Neural cell (in vitro differentiated cells): ENCODE data around the gene YWHAB. TPM values are rescaled to one million over a fixed set of nuclear protein-coding genes. Genes with fewer than 3 reads are reported as not detected.
"Not testable (repeated sequence)": the region's sequence is repeated elsewhere in the genome, so short reads cannot be mapped to it uniquely, and the experiment has no call there.

Experiments
- H2AFZ ChIP-seq: fragments of 200-600, 300-800 bp; sonication (generic), shearing (Covaris generic); 2 replicates; pipeline ENCODE4 v1.6.0; 2014; ENCODE audit warnings: low read depth, mild to moderate bottlenecking, antibody characterized with exemption, low read length, moderate library complexity
- H3F3A ChIP-seq: fragments of 200-600 bp; shearing (Covaris generic); 2 replicates; pipeline ENCODE4 v1.6.1; 2016; ENCODE audit warnings: mild to moderate bottlenecking, moderate library complexity, mixed read lengths, antibody characterized with exemption, low read length; ENCODE audit not compliant: insufficient read depth, poor library complexity, severe bottlenecking
- H3K27ac ChIP-seq: fragments of 200-600, 300-800 bp; sonication (generic), shearing (Covaris generic); 2 replicates; pipeline ENCODE4 v1.5.1; 2014; ENCODE audit warnings: mild to moderate bottlenecking, low read length, moderate library complexity
- H3K27me3 ChIP-seq: fragments of 300-800, 200-600 bp; sonication (generic), shearing (Covaris generic); 2 replicates; pipeline ENCODE4 v1.6.0; 2014; ENCODE audit warnings: mild to moderate bottlenecking, low read depth, low read length, moderate library complexity; ENCODE audit not compliant: insufficient read depth
- H3K36me3 ChIP-seq: fragments of 300-800, 200-600 bp; sonication (generic), shearing (Covaris generic); 2 replicates; pipeline ENCODE4 v1.5.1; 2014; ENCODE audit warnings: mild to moderate bottlenecking, antibody characterized with exemption, low read length, moderate library complexity; ENCODE audit not compliant: insufficient read depth
- H3K4me2 ChIP-seq: fragments of 300-800, 200-600 bp; sonication (generic), shearing (Covaris generic); 2 replicates; pipeline ENCODE4 v1.6.0; 2014; ENCODE audit warnings: mild to moderate bottlenecking, low read length
- H3K4me3 ChIP-seq: fragments of 300-800, 200-600 bp; sonication (generic), shearing (Covaris generic); 2 replicates; pipeline ENCODE4 v1.5.1; 2014; ENCODE audit warnings: mild to moderate bottlenecking, low read length, moderate library complexity
- H3K79me2 ChIP-seq: fragments of 200-600 bp; shearing (Covaris generic); replicated peaks from 2 replicates; pipeline ENCODE4 v1.6.0; 2014; ENCODE audit warnings: mild to moderate bottlenecking, low read length, moderate library complexity; ENCODE audit not compliant: insufficient read depth
- H3K9ac ChIP-seq: fragments of 300-800, 200-600 bp; sonication (generic), shearing (Covaris generic); 2 replicates; pipeline ENCODE4 v1.6.1; 2016; ENCODE audit warnings: mild to moderate bottlenecking, low read length, mixed read lengths
- H3K9me2 ChIP-seq: fragments of 200-600 bp; shearing (Covaris generic); 2 replicates; pipeline ENCODE4 v1.6.1; 2016; ENCODE audit warnings: mild to moderate bottlenecking, low read length, mixed read lengths; ENCODE audit not compliant: insufficient read depth
- H3K9me3 ChIP-seq: fragments of 200-600, 300-800 bp; sonication (generic), shearing (Covaris generic); 2 replicates; pipeline ENCODE4 v1.6.1; 2016; ENCODE audit warnings: mild to moderate bottlenecking, mixed run types, low read length, moderate library complexity, mixed read lengths
- H4K20me1 ChIP-seq: fragments of 200-600 bp; shearing (Covaris generic); 2 replicates; pipeline ENCODE4 v1.6.1; 2016; ENCODE audit warnings: mild to moderate bottlenecking, mixed run types; ENCODE audit not compliant: insufficient read depth
- CTCF ChIP-seq: fragments of 450-650 bp; IDR thresholded peaks from 2 replicates; pipeline ENCODE4 v1.5.1; 2014; ENCODE audit warnings: antibody characterized with exemption, mild to moderate bottlenecking, moderate library complexity; ENCODE audit not compliant: poor library complexity, severe bottlenecking
- EP300 ChIP-seq: fragments of 450-650 bp; conservative IDR thresholded peaks from 2 replicates; pipeline ENCODE4 v1.6.1; 2014; ENCODE audit warnings: antibody characterized with exemption, mild to moderate bottlenecking, moderate library complexity; ENCODE audit not compliant: poor library complexity, severe bottlenecking
- EZH2 ChIP-seq: fragments of 200-600, 300-800 bp; shearing (Covaris generic), sonication (generic); IDR thresholded peaks from 2 replicates; pipeline ENCODE4 v1.6.1; 2014; ENCODE audit warnings: antibody characterized with exemption, low read length, borderline replicate concordance, mild to moderate bottlenecking; ENCODE audit not compliant: insufficient read depth, poor library complexity, severe bottlenecking
- MXI1 ChIP-seq: fragments of 450-650 bp; conservative IDR thresholded peaks from 2 replicates; pipeline ENCODE4 v1.6.1; 2014; ENCODE audit warnings: antibody characterized with exemption, mild to moderate bottlenecking; ENCODE audit not compliant: poor library complexity, severe bottlenecking
- POLR2AphosphoS5 ChIP-seq: IDR thresholded peaks from 2 replicates; pipeline ENCODE4 v1.6.1; 2012
- RAD21 ChIP-seq: fragments of 450-650 bp; conservative IDR thresholded peaks from 2 replicates; pipeline ENCODE4 v1.6.1; 2014; ENCODE audit warnings: antibody characterized with exemption, mild to moderate bottlenecking, moderate library complexity
- REST ChIP-seq: IDR thresholded peaks from 2 replicates; pipeline ENCODE4 v1.6.1; 2012; ENCODE audit warnings: borderline replicate concordance
- SMC3 ChIP-seq: fragments of 450-650 bp; conservative IDR thresholded peaks from 2 replicates; pipeline ENCODE4 v1.6.1; 2014; ENCODE audit warnings: antibody characterized with exemption, mild to moderate bottlenecking, moderate library complexity; ENCODE audit not compliant: poor library complexity
- TAF1 ChIP-seq: IDR thresholded peaks from 2 replicates; pipeline ENCODE4 v1.6.1; 2012; ENCODE audit warnings: low read depth
- polyA plus RNA-seq: library from polyadenylated mRNA; depleted of rRNA; stranded (reverse); fragments of >200 nt; gene quantifications from 2 replicates; pipeline ENCODE4 v1.2.3, GENCODE V29; 2014

The YWHAB gene
- polyA plus RNA-seq, 1 donor from 2014 or later, result 279 TPM

DNA sequence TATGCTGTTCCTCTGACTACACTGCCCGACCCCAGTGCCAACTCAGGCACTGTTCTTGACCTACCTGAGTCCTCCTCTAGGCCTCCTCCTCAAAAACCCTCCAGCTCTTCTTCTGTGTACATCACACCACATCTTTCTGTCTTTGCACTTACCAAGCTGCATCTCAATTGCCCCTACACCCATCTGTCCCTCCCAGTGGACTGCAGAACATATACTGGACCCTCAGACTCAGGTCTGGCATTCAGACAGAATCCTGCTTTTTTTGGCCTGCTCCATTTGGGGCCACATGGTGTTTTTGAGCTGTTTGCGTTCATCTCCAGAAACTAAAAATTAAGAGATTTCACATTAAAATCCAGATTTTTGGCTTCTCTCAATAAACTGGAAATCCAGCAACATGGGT lies 23.2 kb upstream of the YWHAB start:
- Histone ChIP-seq H4K20me1 (no peaks in the 10 kb centered on the region), H3K9ac (no peak overlapping the region), H2AFZ (no peak overlapping the region), H3F3A (no peaks in the 10 kb centered on the region), H3K27me3 (no peaks in the 10 kb centered on the region), H3K27ac (no peak overlapping the region), H3K9me2 (no peaks in the 10 kb centered on the region), H3K4me2 (no peak overlapping the region), H3K79me2 (no peaks in the 10 kb centered on the region), H3K36me3 (no peaks in the 10 kb centered on the region), H3K4me3 (no peak overlapping the region), H3K9me3 (no peaks in the 10 kb centered on the region)
- TF ChIP-seq CTCF (no peak), REST (no peak), EZH2 (no peak), TAF1 (no peak), RAD21 (no peak), EP300 (no peak), SMC3 (no peak), MXI1 (no peak), POLR2AphosphoS5 (no peak)

GRCh38 chr20:44863365-44864084 lies 22.0 kb upstream of the YWHAB start:
- H2AFZ ChIP-seq, H3K9ac ChIP-seq, H3K27ac ChIP-seq, H3K27me3 ChIP-seq, H3F3A ChIP-seq, H3K9me3 ChIP-seq, H3K79me2 ChIP-seq, H3K4me3 ChIP-seq, H3K4me2 ChIP-seq, H4K20me1 ChIP-seq, H3K36me3 ChIP-seq, H3K9me2 ChIP-seq: not testable (repeated sequence)

- H3K36me3 ChIP-seq, H3K79me2 ChIP-seq, H3K9me3 ChIP-seq, H3K4me2 ChIP-seq, H3K4me3 ChIP-seq, H3F3A ChIP-seq, H3K27ac ChIP-seq, H3K9ac ChIP-seq, H2AFZ ChIP-seq, H3K27me3 ChIP-seq, H4K20me1 ChIP-seq, H3K9me2 ChIP-seq: not testable (repeated sequence)
Measured at GRCh38 chr20:44864493-44864892, 21.0 kb upstream of the YWHAB start.
